HepG2 (cell line): ENCODE measurements around the gene RAC2. TPM values are rescaled to one million over a fixed set of nuclear protein-coding genes. Genes with fewer than 3 reads are reported as not detected.

Source experiments
- FOXO1 ChIP-seq: sonication (generic); formaldehyde crosslinking; IDR thresholded peaks from 2 replicates; pipeline ENCODE4 v1.4.0; 2020; ENCODE audit warnings: missing genetic modification reagents
- GABPB1 ChIP-seq: IDR thresholded peaks from 2 replicates; pipeline ENCODE4 v1.6.1; 2016; ENCODE audit warnings: mild to moderate bottlenecking, missing genetic modification reagents, moderate library complexity, missing compliant biosample characterization
- HNF4A ChIP-seq: sonication (generic); formaldehyde crosslinking; IDR thresholded peaks from 2 replicates; pipeline ENCODE4 v1.4.0; 2020; ENCODE audit warnings: missing genetic modification reagents
- JUNB ChIP-seq: sonication (generic); formaldehyde crosslinking; IDR thresholded peaks from 2 replicates; pipeline ENCODE4 v1.8.0; 2022; ENCODE audit warnings: missing genetic modification reagents, mild to moderate bottlenecking, borderline replicate concordance
- JUND ChIP-seq: sonication (generic); formaldehyde crosslinking; IDR thresholded peaks from 2 replicates; pipeline ENCODE4 v1.8.0; 2022; ENCODE audit warnings: mild to moderate bottlenecking, missing genetic modification reagents
- MED1 ChIP-seq: sonication (generic); formaldehyde crosslinking; IDR thresholded peaks from 2 replicates; pipeline ENCODE4 v1.4.0; 2020; ENCODE audit warnings: missing genetic modification reagents
- MTA1 ChIP-seq: sonication (generic); formaldehyde crosslinking; IDR thresholded peaks from 2 replicates; pipeline ENCODE4 v1.4.0; 2020; ENCODE audit warnings: missing genetic modification reagents, mild to moderate bottlenecking, borderline replicate concordance
- PAX8 ChIP-seq: sonication (generic); formaldehyde crosslinking; IDR thresholded peaks from 2 replicates; pipeline ENCODE4 v1.8.0; 2022; ENCODE audit warnings: mild to moderate bottlenecking, missing genetic modification reagents, borderline replicate concordance
- PAXIP1 ChIP-seq: sonication (generic); formaldehyde crosslinking; conservative IDR thresholded peaks from 2 replicates; pipeline ENCODE4 v1.4.0; 2020; ENCODE audit warnings: mild to moderate bottlenecking, missing genetic modification reagents, moderate library complexity
- PHF21A ChIP-seq: sonication (generic); formaldehyde crosslinking; IDR thresholded peaks from 2 replicates; pipeline ENCODE4 v1.5.0; 2020; ENCODE audit warnings: mild to moderate bottlenecking, missing genetic modification reagents
- RBM22 ChIP-seq: fragments of 200-400 bp; formaldehyde crosslinking; optimal IDR thresholded peaks from 2 replicates; pipeline ENCODE3; 2017; ENCODE audit warnings: mild to moderate bottlenecking, low read length, moderate library complexity
- REXO4 ChIP-seq: sonication (generic); formaldehyde crosslinking; IDR thresholded peaks from 2 replicates; pipeline ENCODE4 v1.8.0; 2022; ENCODE audit warnings: missing genetic modification reagents, mild to moderate bottlenecking, borderline replicate concordance
- RFXAP ChIP-seq: sonication (generic); formaldehyde crosslinking; IDR thresholded peaks from 2 replicates; pipeline ENCODE4 v1.4.0; 2020; ENCODE audit warnings: missing genetic modification reagents, borderline replicate concordance
- SALL1 ChIP-seq: sonication (generic); formaldehyde crosslinking; IDR thresholded peaks from 2 replicates; pipeline ENCODE4 v1.8.0; 2022; ENCODE audit warnings: mild to moderate bottlenecking, missing genetic modification reagents
- SP140L ChIP-seq: sonication (generic); formaldehyde crosslinking; IDR thresholded peaks from 2 replicates; pipeline ENCODE4 v1.4.0; 2020; ENCODE audit warnings: missing genetic modification reagents, borderline replicate concordance
- TFAP4 ChIP-seq: sonication (generic); IDR thresholded peaks from 2 replicates; pipeline ENCODE4 v1.6.1; 2016; ENCODE audit warnings: low read depth, borderline replicate concordance
- UBTF ChIP-seq: sonication (generic); formaldehyde crosslinking; IDR thresholded peaks from 2 replicates; pipeline ENCODE4 v1.4.0; 2020; ENCODE audit warnings: mild to moderate bottlenecking, missing genetic modification reagents
- ZMYM3 ChIP-seq: sonication (generic); formaldehyde crosslinking; IDR thresholded peaks from 2 replicates; pipeline ENCODE4 v1.5.1; 2020; ENCODE audit warnings: mild to moderate bottlenecking, missing genetic modification reagents
- ZNF550 ChIP-seq: sonication (generic); formaldehyde crosslinking; IDR thresholded peaks from 2 replicates; pipeline ENCODE4 v1.4.0; 2020; ENCODE audit warnings: mild to moderate bottlenecking, missing genetic modification reagents, borderline replicate concordance
- ZNF563 ChIP-seq: sonication (generic); formaldehyde crosslinking; IDR thresholded peaks from 2 replicates; pipeline ENCODE4 v1.8.0; 2022; ENCODE audit warnings: mild to moderate bottlenecking, moderate library complexity, missing genetic modification reagents
- ZNF691 ChIP-seq: sonication (generic); formaldehyde crosslinking; IDR thresholded peaks from 2 replicates; pipeline ENCODE4 v1.4.0; 2020; ENCODE audit warnings: missing genetic modification reagents, low read depth, mild to moderate bottlenecking, borderline replicate concordance
- ZNF746 ChIP-seq: sonication (generic); formaldehyde crosslinking; IDR thresholded peaks from 2 replicates; pipeline ENCODE4 v1.8.0; 2022; ENCODE audit warnings: mild to moderate bottlenecking, missing genetic modification reagents
- polyA plus RNA-seq, 8 experiments: library from polyadenylated mRNA; depleted of rRNA in 3 of 8; stranded (reverse) in 7 of 8; unstranded in 1 of 8; fragments of >200 nt; fragmentation: Illumina TruSeq in 4 of 8; extraction: Trizol in 4 of 8; gene quantifications; 2 replicates each; pipeline versions ENCODE4 v1.2.1 to v1.2.3, GENCODE V29; 2011 to 2016; ENCODE audit warnings: low read depth in 4 of 8, missing spikeins in 1 of 8, mixed read lengths in 1 of 8; ENCODE audit not compliant: insufficient read depth in 1 of 8
- total RNA-seq, 5 experiments: library from RNA; depleted of rRNA; stranded (reverse); fragments of >200 nt; fragmentation: Illumina TruSeq; extraction: Trizol; gene quantifications; 2 replicates each; pipeline ENCODE4 v1.2.3, GENCODE V29; 2016; ENCODE audit warnings: low read depth in 1 of 5

RAC2 gene
- total and polyA plus RNA-seq, 2 of the 13 experiments (the other 11 are each of a cell fraction or from before 2014, with no cell fraction given): 0.73 TPM; not detected in 1

- no peak for TF ChIP-seq ZNF550
- peak; percentile 56; the same call in 1 of the 2 replicates for TF ChIP-seq RFXAP (CRISPR knock-in tag)
- no peak for TF ChIP-seq MED1 (CRISPR knock-in tag)
- no peak for TF ChIP-seq JUNB (CRISPR knock-in tag)
- TF ChIP-seq HNF4A (CRISPR knock-in tag): peak; percentile 69
- no peak for TF ChIP-seq ZNF563
- no peak for TF ChIP-seq FOXO1 (CRISPR knock-in tag)
- peak; percentile 78 for TF ChIP-seq UBTF
- 0 out of 2 replicates have a peak, but pooled peaks have one; percentile 10 for TF ChIP-seq SALL1 (CRISPR knock-in tag)
- TF ChIP-seq JUND (CRISPR knock-in tag): no peak
- no peak for TF ChIP-seq ZNF746 (CRISPR knock-in tag)
- TF ChIP-seq GABPB1 (CRISPR knock-in tag): peak; percentile 19; the same call in 1 of the 2 replicates
- 0 out of 2 replicates have a peak, but pooled peaks have one; percentile 9 for TF ChIP-seq ZMYM3 (CRISPR knock-in tag)
- TF ChIP-seq SP140L (CRISPR knock-in tag): no peak
- peak; percentile 46; the same call in 1 of the 2 replicates for TF ChIP-seq TFAP4
- TF ChIP-seq ZNF691 (CRISPR knock-in tag): peak; percentile 68; the same call in 1 of the 2 replicates
- no peak for TF ChIP-seq RBM22
- peak; percentile 46 for TF ChIP-seq PAXIP1 (CRISPR knock-in tag)
- TF ChIP-seq PHF21A (CRISPR knock-in tag): peak; percentile 58; the same call in 1 of the 2 replicates
- TF ChIP-seq MTA1 (CRISPR knock-in tag): peak; percentile 67; the same call in 1 of the 2 replicates
- TF ChIP-seq REXO4 (CRISPR knock-in tag): no peak
- 0 out of 2 replicates have a peak, but pooled peaks have one; percentile 31 for TF ChIP-seq PAX8 (CRISPR knock-in tag)
Observed at GRCh38 chr22:37212174-37212906, 31.7 kb downstream of the RAC2 start, which contains the start of gene SSTR3 (continued).
